ENCODE results near the gene UBE2Z.

DNA sequence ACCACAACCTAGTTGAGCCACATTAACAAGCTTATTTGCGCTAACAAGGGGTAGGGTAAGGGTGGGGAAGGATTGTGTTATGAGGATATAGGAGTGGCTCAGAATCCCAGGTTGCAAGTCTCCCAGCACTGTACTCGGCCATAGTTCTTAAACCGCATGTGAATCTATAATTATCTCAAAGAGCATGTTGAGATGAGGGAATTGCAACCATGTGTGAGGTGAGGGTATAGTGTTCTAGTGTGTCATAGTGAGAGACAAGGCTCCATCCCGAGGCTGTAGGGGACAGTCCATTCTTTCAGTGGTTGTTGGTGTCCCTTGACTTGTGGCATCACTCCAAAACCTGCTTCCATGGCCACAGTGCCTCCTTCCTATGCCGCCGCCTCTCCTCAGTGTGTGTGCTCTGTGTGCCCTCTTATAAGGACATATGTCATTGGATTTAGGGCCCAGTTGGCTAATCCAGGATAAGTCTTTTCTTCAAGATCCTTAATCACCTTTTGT, 38.3 kb upstream of the UBE2Z start:
- no peak for TF ChIP-seq EZH2 (IDR thresholded peaks at IDR 0.05; ENCODE audit: insufficient read depth, poor library complexity, severe bottlenecking)
- TF ChIP-seq EZH2phosphoT487 (IDR thresholded peaks at IDR 0.05; ENCODE audit: insufficient read depth, low read depth): no peak
